ENCODE data around the gene SVIL.

- TF ChIP-seq SUZ12 (IDR thresholded peaks at IDR 0.05; ENCODE audit: extremely low read depth, insufficient read depth, insufficient read length) = no peak
- TF ChIP-seq ZNF274 (IDR thresholded peaks at IDR 0.05; ENCODE audit: low read depth, low read length) = no peak
- no peak for TF ChIP-seq YY1 (IDR thresholded peaks at IDR 0.05; ENCODE audit: insufficient read depth, insufficient read length)
These were observed 37.9 kb downstream of the SVIL start for GRCh38 chr10:29596826-29597225.
